ENCODE measurements around the gene ECE1.

- no peak for TF ChIP-seq CTCF (IDR thresholded peaks at IDR 0.05; ENCODE audit: insufficient read depth, low read length, poor library complexity, severe bottlenecking)
- no peak for TF ChIP-seq EZH2phosphoT487 (conservative IDR thresholded peaks at IDR 0.05; ENCODE audit: low read length)
Measured at GRCh38 chr1:21225065-21225464, 65.2 kb downstream of the ECE1 start.

All from SU-DHL-6 (cell line).